Measurements from ENCODE around the gene POLR3K.

POLR3K gene

GRCh38 chr16:60166-60565 is 6.8 kb upstream of the POLR3K start:
- no peak for DNase-seq
- no peak overlapping the region for H3K27ac ChIP-seq
- peaks cover 50% of the 10 kb centered on the region for H3K36me3 ChIP-seq
- H3K27me3 ChIP-seq (ENCODE audit: insufficient read depth, low read depth, severe bottlenecking), result no peaks in the 10 kb centered on the region
- no peaks in the 10 kb centered on the region for H3K9me3 ChIP-seq (ENCODE audit: severe bottlenecking)
- no peak for TF ChIP-seq CTCF (IDR thresholded peaks at IDR 0.05; ENCODE audit: low read depth, low read length)
- no peak overlapping the region for H3K4me3 ChIP-seq (ENCODE audit: low read depth, low read length)

GRCh38 chr16:59440-60059 is 6.1 kb upstream of the POLR3K start:
- H3K9me3 ChIP-seq (ENCODE audit: severe bottlenecking), result no peaks in the 10 kb centered on the region
- H3K27me3 ChIP-seq (ENCODE audit: insufficient read depth, low read depth, severe bottlenecking), result no peaks in the 10 kb centered on the region
- no peak overlapping the region for H3K4me3 ChIP-seq (ENCODE audit: low read depth, low read length)
- H3K27ac ChIP-seq, result no peak overlapping the region
- DNase-seq, result no peak
- H3K36me3 ChIP-seq, result peaks cover 53% of the 10 kb centered on the region
- no peak for TF ChIP-seq CTCF (IDR thresholded peaks at IDR 0.05; ENCODE audit: low read depth, low read length)

- H3K4me3 ChIP-seq (ENCODE audit: low read depth, low read length), result no peak overlapping the region
- no peak overlapping the region for H3K27ac ChIP-seq
- H3K27me3 ChIP-seq (ENCODE audit: insufficient read depth, low read depth, severe bottlenecking), result no peaks in the 10 kb centered on the region
- no peak for DNase-seq
- H3K36me3 ChIP-seq, result peaks cover 53% of the 10 kb centered on the region
- TF ChIP-seq CTCF (IDR thresholded peaks at IDR 0.05; ENCODE audit: low read depth, low read length), result no peak
- H3K9me3 ChIP-seq (ENCODE audit: severe bottlenecking), result no peaks in the 10 kb centered on the region
Observed at GRCh38 chr16:58491-59439, 5.4 kb upstream of the POLR3K start.

GRCh38 chr16:57711-58110 is 4.3 kb upstream of the POLR3K start:
- H3K9me3 ChIP-seq (ENCODE audit: severe bottlenecking), result no peaks in the 10 kb centered on the region
- no peak for TF ChIP-seq CTCF (IDR thresholded peaks at IDR 0.05; ENCODE audit: low read depth, low read length)
- H3K36me3 ChIP-seq, result peaks cover 53% of the 10 kb centered on the region
- H3K4me3 ChIP-seq (ENCODE audit: low read depth, low read length), result no peak overlapping the region
- H3K27ac ChIP-seq, result no peak overlapping the region
- DNase-seq, result no peak
- no peaks in the 10 kb centered on the region for H3K27me3 ChIP-seq (ENCODE audit: insufficient read depth, low read depth, severe bottlenecking)

GRCh38 chr16:56231-56927 is 3.0 kb upstream of the POLR3K start:
- Histone ChIP-seq H3K27me3 (ENCODE audit: insufficient read depth, low read depth, severe bottlenecking) (no peaks in the 10 kb centered on the region), H3K27ac (no peak overlapping the region), H3K4me3 (ENCODE audit: low read depth, low read length) (no peak overlapping the region), H3K36me3 (peaks cover 58% of the 10 kb centered on the region), H3K9me3 (ENCODE audit: severe bottlenecking) (no peaks in the 10 kb centered on the region)
- no peak for TF ChIP-seq CTCF (IDR thresholded peaks at IDR 0.05; ENCODE audit: low read depth, low read length)
- DNase-seq, result no peak

All from WERI-Rb-1 (cell line).